Hepatocyte (in vitro differentiated cells): ENCODE results near the gene B4GALT2.

Experiments
- EZH2 ChIP-seq: fragments of 200-600 bp; sonication (generic); IDR thresholded peaks from 2 replicates; pipeline ENCODE4 v1.6.1; 2016; ENCODE audit warnings: antibody characterized with exemption, mild to moderate bottlenecking, borderline replicate concordance
- EZH2phosphoT487 ChIP-seq: fragments of 200-600 bp; sonication (generic); IDR thresholded peaks from one replicate; pipeline ENCODE4 v1.6.1; 2018; ENCODE audit warnings: antibody characterized with exemption, mild to moderate bottlenecking, low read depth, moderate library complexity; ENCODE audit not compliant: unreplicated experiment, severe bottlenecking
- TF ChIP-seq, protein P1 (sequence below): fragments of 200-600 bp; sonication (generic); IDR thresholded peaks from 2 replicates; pipeline ENCODE4 v1.5.1; 2016; ENCODE audit warnings: antibody characterized with exemption, mild to moderate bottlenecking; ENCODE audit not compliant: poor library complexity

- TF ChIP-seq EZH2phosphoT487, result no peak
- TF ChIP-seq, protein P1, sequence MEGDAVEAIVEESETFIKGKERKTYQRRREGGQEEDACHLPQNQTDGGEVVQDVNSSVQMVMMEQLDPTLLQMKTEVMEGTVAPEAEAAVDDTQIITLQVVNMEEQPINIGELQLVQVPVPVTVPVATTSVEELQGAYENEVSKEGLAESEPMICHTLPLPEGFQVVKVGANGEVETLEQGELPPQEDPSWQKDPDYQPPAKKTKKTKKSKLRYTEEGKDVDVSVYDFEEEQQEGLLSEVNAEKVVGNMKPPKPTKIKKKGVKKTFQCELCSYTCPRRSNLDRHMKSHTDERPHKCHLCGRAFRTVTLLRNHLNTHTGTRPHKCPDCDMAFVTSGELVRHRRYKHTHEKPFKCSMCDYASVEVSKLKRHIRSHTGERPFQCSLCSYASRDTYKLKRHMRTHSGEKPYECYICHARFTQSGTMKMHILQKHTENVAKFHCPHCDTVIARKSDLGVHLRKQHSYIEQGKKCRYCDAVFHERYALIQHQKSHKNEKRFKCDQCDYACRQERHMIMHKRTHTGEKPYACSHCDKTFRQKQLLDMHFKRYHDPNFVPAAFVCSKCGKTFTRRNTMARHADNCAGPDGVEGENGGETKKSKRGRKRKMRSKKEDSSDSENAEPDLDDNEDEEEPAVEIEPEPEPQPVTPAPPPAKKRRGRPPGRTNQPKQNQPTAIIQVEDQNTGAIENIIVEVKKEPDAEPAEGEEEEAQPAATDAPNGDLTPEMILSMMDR, result no peak
- TF ChIP-seq EZH2, result no peak
Observed at GRCh38 chr1:43938892-43939587, 40.0 kb upstream of the B4GALT2 start.
